Karpas-422 (cell line): ENCODE measurements around the gene GVQW3. TPM values are rescaled to one million over a fixed set of nuclear protein-coding genes. Genes with fewer than 3 reads are reported as not detected.
A peak's percentile ranks its signal among the peaks of the same experiment; 100 is the strongest.

Experiments used
- DNase-seq: peaks from one replicate; pipeline ENCODE4 v3.0.0-alpha.2; 2015
- H2AFZ ChIP-seq: fragments of 200-600 bp; sonication (generic); 2 replicates; pipeline ENCODE4 v1.6.1; 2014; ENCODE audit warnings: antibody characterized with exemption, low read length, mixed read lengths
- H3K27ac ChIP-seq: fragments of 200-600 bp; sonication (generic); 2 replicates; pipeline ENCODE4 v1.5.1; 2014; ENCODE audit warnings: mild to moderate bottlenecking, low read length, moderate library complexity
- H3K27me3 ChIP-seq: fragments of 200-600 bp; sonication (generic); 2 replicates; pipeline ENCODE4 v1.6.1; 2014; ENCODE audit warnings: low read length, mixed read lengths
- H3K36me3 ChIP-seq: fragments of 200-600 bp; sonication (generic); 2 replicates; pipeline ENCODE4 v1.6.1; 2014; ENCODE audit warnings: low read length, mixed read lengths; ENCODE audit not compliant: insufficient read depth
- H3K4me1 ChIP-seq: fragments of 200-600 bp; sonication (generic); 2 replicates; pipeline ENCODE4 v1.6.1; 2014; ENCODE audit warnings: mild to moderate bottlenecking, low read length, mixed read lengths
- H3K4me2 ChIP-seq: fragments of 200-600 bp; sonication (generic); 2 replicates; pipeline ENCODE4 v1.6.1; 2014; ENCODE audit warnings: low read length, low read depth, mild to moderate bottlenecking; ENCODE audit not compliant: poor library complexity, severe bottlenecking
- H3K4me3 ChIP-seq: fragments of 200-600 bp; sonication (generic); 2 replicates; pipeline ENCODE4 v1.5.1; 2014; ENCODE audit warnings: mild to moderate bottlenecking, antibody characterized with exemption, low read length, mixed read lengths
- H3K79me2 ChIP-seq: fragments of 200-600 bp; sonication (generic); 2 replicates; pipeline ENCODE4 v1.6.1; 2014; ENCODE audit warnings: mild to moderate bottlenecking, low read length, mixed read lengths
- H3K9ac ChIP-seq: fragments of 200-600 bp; sonication (generic); 2 replicates; pipeline ENCODE4 v1.6.0; 2014; ENCODE audit warnings: low read length
- H3K9me2 ChIP-seq: fragments of 200-600 bp; sonication (generic), shearing (Covaris generic); replicated peaks from 2 replicates; pipeline ENCODE4 v1.6.0; 2014; ENCODE audit warnings: mild to moderate bottlenecking, low read length, moderate library complexity; ENCODE audit not compliant: insufficient read depth
- H3K9me3 ChIP-seq: fragments of 300-700, 200-600 bp; sonication (generic); 2 replicates; pipeline ENCODE4 v1.6.1; 2014; ENCODE audit warnings: low read length, mixed read lengths
- H4K20me1 ChIP-seq: fragments of 200-600 bp; sonication (generic); 2 replicates; pipeline ENCODE4 v1.6.1; 2014; ENCODE audit warnings: mild to moderate bottlenecking, antibody characterized with exemption, low read length, low read depth; ENCODE audit not compliant: insufficient read depth
- total RNA-seq: library from RNA; depleted of rRNA; stranded (reverse); fragments of >200 nt; shearing (Covaris generic); gene quantifications from 2 replicates; pipeline ENCODE4 v1.2.3, GENCODE V29; 2014; ENCODE audit warnings: low replicate concordance

The GVQW3 gene
- total RNA-seq, 1 experiment from 2014 or later, result 18.5 TPM

GRCh38 chr11:76408171-76408965, 27.2 kb downstream of the GVQW3 start:
- Histone ChIP-seq H3K9me3 (no peaks in the 10 kb centered on the region), H2AFZ (no peak overlapping the region), H3K9me2 (no peaks in the 10 kb centered on the region), H3K27me3 (no peaks in the 10 kb centered on the region), H4K20me1 (no peaks in the 10 kb centered on the region), H3K79me2 (no peaks in the 10 kb centered on the region), H3K4me2 (no peak overlapping the region), H3K4me3 (no peak overlapping the region), H3K9ac (no peak overlapping the region), H3K36me3 (no peaks in the 10 kb centered on the region), H3K27ac (no peak overlapping the region), H3K4me1 (peaks cover 5% of the 10 kb centered on the region)
- DNase-seq, result no peak

DNA sequence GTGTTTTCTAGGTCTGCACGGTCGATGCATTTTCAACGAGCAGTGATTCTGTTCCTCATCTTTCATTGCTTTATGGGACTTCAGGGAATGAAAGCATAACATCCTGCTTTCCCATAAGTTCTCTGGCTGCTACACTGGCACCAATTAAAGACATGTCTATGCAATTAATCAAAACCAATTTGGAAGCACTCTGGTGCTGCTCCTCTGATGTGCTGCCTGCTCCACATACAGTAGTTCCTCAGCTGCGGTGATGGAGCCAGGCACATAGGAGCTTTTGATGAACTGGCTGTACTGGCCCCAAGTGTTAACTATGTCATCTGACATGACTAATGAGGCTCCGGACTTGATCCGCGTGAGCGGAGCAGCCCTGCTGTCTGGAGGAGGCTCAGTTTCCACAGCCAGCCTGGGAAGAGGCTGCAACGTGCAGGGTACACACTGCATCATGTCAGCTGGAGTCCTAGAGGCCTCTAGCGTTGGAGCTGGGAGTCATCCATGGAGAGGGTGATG, 29.8 kb downstream of the GVQW3 start:
- no peak overlapping the region for H3K9ac ChIP-seq
- H2AFZ ChIP-seq, result no peak overlapping the region
- peaks cover 5% of the 10 kb centered on the region for H3K4me1 ChIP-seq
- no peaks in the 10 kb centered on the region for H3K27me3 ChIP-seq
- no peak for DNase-seq
- no peaks in the 10 kb centered on the region for H3K36me3 ChIP-seq
- no peak overlapping the region for H3K4me2 ChIP-seq
- no peak overlapping the region for H3K27ac ChIP-seq
- H3K9me3 ChIP-seq, result no peaks in the 10 kb centered on the region
- H3K9me2 ChIP-seq, result no peaks in the 10 kb centered on the region
- no peaks in the 10 kb centered on the region for H4K20me1 ChIP-seq
- H3K79me2 ChIP-seq, result no peaks in the 10 kb centered on the region
- no peak overlapping the region for H3K4me3 ChIP-seq

- no peak overlapping the region for H3K27ac ChIP-seq
- no peaks in the 10 kb centered on the region for H3K36me3 ChIP-seq
- no peaks in the 10 kb centered on the region for H4K20me1 ChIP-seq
- no peak overlapping the region for H3K9ac ChIP-seq
- H2AFZ ChIP-seq, result no peak overlapping the region
- no peaks in the 10 kb centered on the region for H3K9me2 ChIP-seq
- H3K4me2 ChIP-seq, result no peak overlapping the region
- DNase-seq, result peak; percentile 54
- no peaks in the 10 kb centered on the region for H3K9me3 ChIP-seq
- H3K27me3 ChIP-seq, result no peaks in the 10 kb centered on the region
- no peak overlapping the region for H3K4me3 ChIP-seq
- H3K79me2 ChIP-seq, result no peaks in the 10 kb centered on the region
- no peaks in the 10 kb centered on the region for H3K4me1 ChIP-seq
Observed at GRCh38 chr11:76415073-76415472, 34.0 kb downstream of the GVQW3 start.

DNA sequence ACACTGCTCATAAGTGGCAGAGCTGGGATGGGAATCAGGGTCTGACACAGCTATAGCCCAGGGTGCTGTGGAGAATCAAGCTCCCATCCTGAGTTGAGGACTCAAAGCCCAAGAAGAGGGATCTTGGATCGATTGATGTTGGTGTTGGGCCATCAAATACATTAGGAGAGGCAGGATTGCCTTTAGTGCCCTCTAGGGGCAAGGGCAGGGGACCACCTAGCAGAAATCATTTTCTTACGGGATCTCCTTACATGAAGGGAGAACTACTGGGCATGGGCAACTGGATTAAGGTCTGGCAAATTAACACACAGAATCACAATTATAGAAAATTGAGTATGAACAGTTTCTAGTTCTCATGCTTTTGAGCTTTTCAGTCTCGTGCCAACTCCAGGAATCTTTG, 38.8 kb downstream of the GVQW3 start:
- H3K4me2 ChIP-seq, result no peak overlapping the region
- no peak overlapping the region for H3K27ac ChIP-seq
- no peak overlapping the region for H3K9ac ChIP-seq
- H3K9me3 ChIP-seq, result no peaks in the 10 kb centered on the region
- no peak overlapping the region for H3K4me3 ChIP-seq
- no peaks in the 10 kb centered on the region for H3K79me2 ChIP-seq
- H3K9me2 ChIP-seq, result no peaks in the 10 kb centered on the region
- peak; percentile 66 for DNase-seq
- H3K27me3 ChIP-seq, result no peaks in the 10 kb centered on the region
- no peaks in the 10 kb centered on the region for H3K36me3 ChIP-seq
- H3K4me1 ChIP-seq, result no peaks in the 10 kb centered on the region
- H4K20me1 ChIP-seq, result no peaks in the 10 kb centered on the region
- H2AFZ ChIP-seq, result no peak overlapping the region

GRCh38 chr11:76424379-76424778, 43.3 kb downstream of the GVQW3 start:
- no peaks in the 10 kb centered on the region for H4K20me1 ChIP-seq
- H3K79me2 ChIP-seq, result no peaks in the 10 kb centered on the region
- 0 out of 2 replicates have a peak, but pooled peaks cover 2% of the 10 kb centered on the region for H3K4me1 ChIP-seq
- no peak overlapping the region for H3K4me3 ChIP-seq
- H3K27me3 ChIP-seq, result no peaks in the 10 kb centered on the region
- no peak overlapping the region for H3K4me2 ChIP-seq
- no peak overlapping the region for H3K9ac ChIP-seq
- no peaks in the 10 kb centered on the region for H3K9me2 ChIP-seq
- H3K9me3 ChIP-seq, result no peaks in the 10 kb centered on the region
- DNase-seq, result peak; percentile 24
- no peaks in the 10 kb centered on the region for H3K36me3 ChIP-seq
- H3K27ac ChIP-seq, result no peak overlapping the region
- H2AFZ ChIP-seq, result no peak overlapping the region

DNA sequence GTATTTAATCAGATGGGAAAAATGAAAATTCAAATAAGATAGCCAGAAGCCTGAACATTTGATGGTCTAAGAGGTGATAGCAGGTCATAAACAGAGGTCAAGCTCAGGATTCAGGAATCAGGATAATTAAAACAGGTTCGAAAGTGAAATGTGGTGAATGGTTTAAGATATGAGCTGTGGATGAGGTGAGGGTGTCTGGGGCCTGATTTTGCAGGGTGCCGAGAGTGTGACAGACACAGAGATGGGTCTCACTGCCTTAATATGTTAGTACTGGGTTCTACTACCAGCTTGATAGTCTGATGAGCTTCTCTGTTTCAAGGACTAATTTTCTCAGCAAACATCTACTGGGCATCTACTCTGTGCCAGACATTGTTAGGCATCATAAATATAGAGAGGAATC, 43.8 kb downstream of the GVQW3 start:
- Histone ChIP-seq H3K36me3 (no peaks in the 10 kb centered on the region), H4K20me1 (no peaks in the 10 kb centered on the region), H3K79me2 (no peaks in the 10 kb centered on the region), H3K27me3 (no peaks in the 10 kb centered on the region), H3K4me1 (0 out of 2 replicates have a peak, but pooled peaks cover 2% of the 10 kb centered on the region), H3K4me2 (no peak overlapping the region), H3K9me2 (no peaks in the 10 kb centered on the region), H3K9ac (no peak overlapping the region), H3K27ac (no peak overlapping the region), H3K4me3 (no peak overlapping the region), H3K9me3 (no peaks in the 10 kb centered on the region), H2AFZ (no peak overlapping the region)
- DNase-seq, result peak; percentile 11

DNA sequence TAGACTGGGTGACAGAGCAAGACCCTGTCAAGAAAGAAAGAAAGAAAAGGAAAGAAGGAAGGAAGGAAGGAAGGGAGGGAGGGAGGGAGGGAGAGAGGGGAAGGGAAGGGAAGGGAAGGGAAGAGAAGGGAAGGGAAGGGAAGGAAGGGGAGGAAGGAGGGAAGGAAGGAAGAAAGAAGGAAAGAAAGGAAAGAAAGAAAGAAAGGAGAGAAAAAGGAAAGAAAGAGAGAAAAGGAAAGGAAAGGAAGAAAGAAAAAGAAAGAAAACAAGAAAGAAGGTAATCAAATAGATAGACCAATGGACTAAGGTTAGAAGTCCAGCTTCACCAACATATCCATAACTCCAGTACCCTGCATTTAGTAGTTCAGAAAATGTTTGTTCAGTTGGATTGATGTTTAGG, 45.5 kb downstream of the GVQW3 start:
- no peaks in the 10 kb centered on the region for H3K9me2 ChIP-seq
- H3K4me3 ChIP-seq, result no peak overlapping the region
- H3K9me3 ChIP-seq, result no peaks in the 10 kb centered on the region
- no peak overlapping the region for H3K27ac ChIP-seq
- H4K20me1 ChIP-seq, result no peaks in the 10 kb centered on the region
- H3K4me2 ChIP-seq, result no peak overlapping the region
- no peak overlapping the region for H3K9ac ChIP-seq
- no peaks in the 10 kb centered on the region for H3K79me2 ChIP-seq
- no peaks in the 10 kb centered on the region for H3K27me3 ChIP-seq
- 0 out of 2 replicates have a peak, but pooled peaks cover 2% of the 10 kb centered on the region for H3K4me1 ChIP-seq
- H3K36me3 ChIP-seq, result no peaks in the 10 kb centered on the region
- no peak for DNase-seq
- no peak overlapping the region for H2AFZ ChIP-seq

- Histone ChIP-seq H3K27me3 (no peaks in the 10 kb centered on the region), H2AFZ (no peak overlapping the region), H3K4me2 (no peak overlapping the region), H3K27ac (no peak overlapping the region), H3K9me2 (no peaks in the 10 kb centered on the region), H3K4me1 (peaks cover 7% of the 10 kb centered on the region), H3K4me3 (no peak overlapping the region), H3K79me2 (no peaks in the 10 kb centered on the region), H3K9me3 (no peaks in the 10 kb centered on the region), H4K20me1 (no peaks in the 10 kb centered on the region), H3K36me3 (no peaks in the 10 kb centered on the region), H3K9ac (no peak overlapping the region)
- no peak for DNase-seq
Observed at GRCh38 chr11:76436020-76436419, 54.9 kb downstream of the GVQW3 start.
